Neural cell (in vitro differentiated cells): ENCODE data around the gene PRICKLE3. TPM values are rescaled to one million over a fixed set of nuclear protein-coding genes. Genes with fewer than 3 reads are reported as not detected.
A peak's percentile ranks its signal among the peaks of the same experiment; 100 is the strongest.

Source experiments
- H2AFZ ChIP-seq: fragments of 200-600, 300-800 bp; sonication (generic), shearing (Covaris generic); 2 replicates; pipeline ENCODE4 v1.6.0; 2014; ENCODE audit warnings: low read depth, mild to moderate bottlenecking, antibody characterized with exemption, low read length, moderate library complexity
- H3F3A ChIP-seq: fragments of 200-600 bp; shearing (Covaris generic); 2 replicates; pipeline ENCODE4 v1.6.1; 2016; ENCODE audit warnings: mild to moderate bottlenecking, moderate library complexity, mixed read lengths, antibody characterized with exemption, low read length; ENCODE audit not compliant: insufficient read depth, poor library complexity, severe bottlenecking
- H3K27ac ChIP-seq: fragments of 200-600, 300-800 bp; sonication (generic), shearing (Covaris generic); 2 replicates; pipeline ENCODE4 v1.5.1; 2014; ENCODE audit warnings: mild to moderate bottlenecking, low read length, moderate library complexity
- H3K27me3 ChIP-seq: fragments of 300-800, 200-600 bp; sonication (generic), shearing (Covaris generic); 2 replicates; pipeline ENCODE4 v1.6.0; 2014; ENCODE audit warnings: mild to moderate bottlenecking, low read depth, low read length, moderate library complexity; ENCODE audit not compliant: insufficient read depth
- H3K36me3 ChIP-seq: fragments of 300-800, 200-600 bp; sonication (generic), shearing (Covaris generic); 2 replicates; pipeline ENCODE4 v1.5.1; 2014; ENCODE audit warnings: mild to moderate bottlenecking, antibody characterized with exemption, low read length, moderate library complexity; ENCODE audit not compliant: insufficient read depth
- H3K4me2 ChIP-seq: fragments of 300-800, 200-600 bp; sonication (generic), shearing (Covaris generic); 2 replicates; pipeline ENCODE4 v1.6.0; 2014; ENCODE audit warnings: mild to moderate bottlenecking, low read length
- H3K4me3 ChIP-seq: fragments of 300-800, 200-600 bp; sonication (generic), shearing (Covaris generic); 2 replicates; pipeline ENCODE4 v1.5.1; 2014; ENCODE audit warnings: mild to moderate bottlenecking, low read length, moderate library complexity
- H3K79me2 ChIP-seq: fragments of 200-600 bp; shearing (Covaris generic); replicated peaks from 2 replicates; pipeline ENCODE4 v1.6.0; 2014; ENCODE audit warnings: mild to moderate bottlenecking, low read length, moderate library complexity; ENCODE audit not compliant: insufficient read depth
- H3K9ac ChIP-seq: fragments of 300-800, 200-600 bp; sonication (generic), shearing (Covaris generic); 2 replicates; pipeline ENCODE4 v1.6.1; 2016; ENCODE audit warnings: mild to moderate bottlenecking, low read length, mixed read lengths
- H3K9me2 ChIP-seq: fragments of 200-600 bp; shearing (Covaris generic); 2 replicates; pipeline ENCODE4 v1.6.1; 2016; ENCODE audit warnings: mild to moderate bottlenecking, low read length, mixed read lengths; ENCODE audit not compliant: insufficient read depth
- H3K9me3 ChIP-seq: fragments of 200-600, 300-800 bp; sonication (generic), shearing (Covaris generic); 2 replicates; pipeline ENCODE4 v1.6.1; 2016; ENCODE audit warnings: mild to moderate bottlenecking, mixed run types, low read length, moderate library complexity, mixed read lengths
- H4K20me1 ChIP-seq: fragments of 200-600 bp; shearing (Covaris generic); 2 replicates; pipeline ENCODE4 v1.6.1; 2016; ENCODE audit warnings: mild to moderate bottlenecking, mixed run types; ENCODE audit not compliant: insufficient read depth
- EP300 ChIP-seq: fragments of 450-650 bp; conservative IDR thresholded peaks from 2 replicates; pipeline ENCODE4 v1.6.1; 2014; ENCODE audit warnings: antibody characterized with exemption, mild to moderate bottlenecking, moderate library complexity; ENCODE audit not compliant: poor library complexity, severe bottlenecking
- EZH2 ChIP-seq: fragments of 200-600, 300-800 bp; shearing (Covaris generic), sonication (generic); IDR thresholded peaks from 2 replicates; pipeline ENCODE4 v1.6.1; 2014; ENCODE audit warnings: antibody characterized with exemption, low read length, borderline replicate concordance, mild to moderate bottlenecking; ENCODE audit not compliant: insufficient read depth, poor library complexity, severe bottlenecking
- MXI1 ChIP-seq: fragments of 450-650 bp; conservative IDR thresholded peaks from 2 replicates; pipeline ENCODE4 v1.6.1; 2014; ENCODE audit warnings: antibody characterized with exemption, mild to moderate bottlenecking; ENCODE audit not compliant: poor library complexity, severe bottlenecking
- POLR2AphosphoS5 ChIP-seq: IDR thresholded peaks from 2 replicates; pipeline ENCODE4 v1.6.1; 2012
- RAD21 ChIP-seq: fragments of 450-650 bp; conservative IDR thresholded peaks from 2 replicates; pipeline ENCODE4 v1.6.1; 2014; ENCODE audit warnings: antibody characterized with exemption, mild to moderate bottlenecking, moderate library complexity
- REST ChIP-seq: IDR thresholded peaks from 2 replicates; pipeline ENCODE4 v1.6.1; 2012; ENCODE audit warnings: borderline replicate concordance
- SMC3 ChIP-seq: fragments of 450-650 bp; conservative IDR thresholded peaks from 2 replicates; pipeline ENCODE4 v1.6.1; 2014; ENCODE audit warnings: antibody characterized with exemption, mild to moderate bottlenecking, moderate library complexity; ENCODE audit not compliant: poor library complexity
- TAF1 ChIP-seq: IDR thresholded peaks from 2 replicates; pipeline ENCODE4 v1.6.1; 2012; ENCODE audit warnings: low read depth
- polyA plus RNA-seq: library from polyadenylated mRNA; depleted of rRNA; stranded (reverse); fragments of >200 nt; gene quantifications from 2 replicates; pipeline ENCODE4 v1.2.3, GENCODE V29; 2014
- TF ChIP-seq, protein P1 (sequence below): fragments of 450-650 bp; IDR thresholded peaks from 2 replicates; pipeline ENCODE4 v1.5.1; 2014; ENCODE audit warnings: antibody characterized with exemption, mild to moderate bottlenecking, moderate library complexity; ENCODE audit not compliant: poor library complexity, severe bottlenecking

Gene PRICKLE3
- polyA plus RNA-seq, 1 donor from 2014 or later = 0.45 TPM

- Histone ChIP-seq H3K4me3 (no peak overlapping the region), H3K9me3 (no peaks in the 10 kb centered on the region), H3K27me3 (no peaks in the 10 kb centered on the region), H3F3A (no peaks in the 10 kb centered on the region), H4K20me1 (no peaks in the 10 kb centered on the region), H3K9ac (no peak overlapping the region), H3K9me2 (no peaks in the 10 kb centered on the region), H3K4me2 (no peak overlapping the region), H3K27ac (no peak overlapping the region), H2AFZ (no peak overlapping the region), H3K36me3 (no peaks in the 10 kb centered on the region), H3K79me2 (no peaks in the 10 kb centered on the region)
- TF ChIP-seq REST (no peak), MXI1 (no peak), RAD21 (no peak), SMC3 (no peak)
These were observed 29.0 kb downstream of the PRICKLE3 start for GRCh38 chrX:49157194-49157593.

GRCh38 chrX:49155900-49156837 lies 30.0 kb downstream of the PRICKLE3 start:
- Histone ChIP-seq H3K9me2 (no peaks in the 10 kb centered on the region), H3K27ac (peak overlapping the region; percentile 77), H2AFZ (no peak overlapping the region), H3K9me3 (no peaks in the 10 kb centered on the region), H4K20me1 (no peaks in the 10 kb centered on the region), H3K36me3 (no peaks in the 10 kb centered on the region), H3K4me2 (no peak overlapping the region), H3K4me3 (peak overlapping the region; percentile 63), H3F3A (no peaks in the 10 kb centered on the region), H3K79me2 (no peaks in the 10 kb centered on the region), H3K9ac (peak overlapping the region; percentile 72), H3K27me3 (no peaks in the 10 kb centered on the region)
- TF ChIP-seq EP300 (no peak), TAF1 (no peak), REST (no peak), EZH2 (no peak), POLR2AphosphoS5 (peak; percentile 49), SMC3 (peak; percentile 47), RAD21 (no peak), MXI1 (no peak)
- TF ChIP-seq, protein P1, sequence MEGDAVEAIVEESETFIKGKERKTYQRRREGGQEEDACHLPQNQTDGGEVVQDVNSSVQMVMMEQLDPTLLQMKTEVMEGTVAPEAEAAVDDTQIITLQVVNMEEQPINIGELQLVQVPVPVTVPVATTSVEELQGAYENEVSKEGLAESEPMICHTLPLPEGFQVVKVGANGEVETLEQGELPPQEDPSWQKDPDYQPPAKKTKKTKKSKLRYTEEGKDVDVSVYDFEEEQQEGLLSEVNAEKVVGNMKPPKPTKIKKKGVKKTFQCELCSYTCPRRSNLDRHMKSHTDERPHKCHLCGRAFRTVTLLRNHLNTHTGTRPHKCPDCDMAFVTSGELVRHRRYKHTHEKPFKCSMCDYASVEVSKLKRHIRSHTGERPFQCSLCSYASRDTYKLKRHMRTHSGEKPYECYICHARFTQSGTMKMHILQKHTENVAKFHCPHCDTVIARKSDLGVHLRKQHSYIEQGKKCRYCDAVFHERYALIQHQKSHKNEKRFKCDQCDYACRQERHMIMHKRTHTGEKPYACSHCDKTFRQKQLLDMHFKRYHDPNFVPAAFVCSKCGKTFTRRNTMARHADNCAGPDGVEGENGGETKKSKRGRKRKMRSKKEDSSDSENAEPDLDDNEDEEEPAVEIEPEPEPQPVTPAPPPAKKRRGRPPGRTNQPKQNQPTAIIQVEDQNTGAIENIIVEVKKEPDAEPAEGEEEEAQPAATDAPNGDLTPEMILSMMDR = peak; percentile 68
